Measurements from ENCODE around the gene WDR43. TPM values are rescaled to one million over a fixed set of nuclear protein-coding genes. Genes with fewer than 3 reads are reported as not detected.

The WDR43 gene
- total and polyA plus RNA-seq, 7 donors, result 8.4 to 45.3 (median 24.9) TPM

GRCh38 chr2:28979576-28980366, 85.3 kb downstream of the WDR43 start:
- DNase-seq, result peak; percentile 66
- Histone ChIP-seq H3K36me3 (no peaks in the 10 kb centered on the region), H3K9me3 (no peaks in the 10 kb centered on the region), H3K4me1 (peaks cover 0 to 55% (median 41%) of the 10 kb centered on the region in 4 donors), H3K27ac (peak overlapping the region; percentile 71 to 83 (median 76)), H3K27me3 (no peaks in the 10 kb centered on the region), H3K4me3 (no peak overlapping the region)
- 71 to 81% methylated on average over 13 of the region's 13 CpGs for WGBS, 2 donors
- intact Hi-C loops (cut with DNase I), result loop anchor here (2.0 kb wide), 1 partner anchor 137 kb away; no protein-coding TSS in a partner anchor
- TF ChIP-seq EP300 (IDR thresholded peaks at IDR 0.05) (no peak), POLR2AphosphoS5 (IDR thresholded peaks at IDR 0.05) (no peak), POLR2A (IDR thresholded peaks at IDR 0.05) (no peak), CTCF (IDR thresholded peaks at IDR 0.05) (no peak)

- peaks cover 0 to 55% (median 41%) of the 10 kb centered on the region in 4 donors for H3K4me1 ChIP-seq
- H3K36me3 ChIP-seq, result no peaks in the 10 kb centered on the region
- H3K4me3 ChIP-seq, result no peak overlapping the region
- intact Hi-C loops (cut with DNase I), result loop anchor here (2.0 kb wide), 1 partner anchor 136 kb away; no protein-coding TSS in a partner anchor
- H3K27me3 ChIP-seq, result no peaks in the 10 kb centered on the region
- H3K27ac ChIP-seq, result peak overlapping the region; percentile 71 to 83 (median 76)
- TF ChIP-seq POLR2A (IDR thresholded peaks at IDR 0.05), result no peak
- no peak for TF ChIP-seq CTCF (IDR thresholded peaks at IDR 0.05)
- TF ChIP-seq EP300 (IDR thresholded peaks at IDR 0.05), result no peak
- TF ChIP-seq POLR2AphosphoS5 (IDR thresholded peaks at IDR 0.05), result no peak
- 58 to 90% methylated on average over 3 of the region's 3 CpGs for WGBS, 2 donors
- DNase-seq, result no peak
- no peaks in the 10 kb centered on the region for H3K9me3 ChIP-seq
Measured at GRCh38 chr2:28980368-28981015, 86.0 kb downstream of the WDR43 start.

DNA sequence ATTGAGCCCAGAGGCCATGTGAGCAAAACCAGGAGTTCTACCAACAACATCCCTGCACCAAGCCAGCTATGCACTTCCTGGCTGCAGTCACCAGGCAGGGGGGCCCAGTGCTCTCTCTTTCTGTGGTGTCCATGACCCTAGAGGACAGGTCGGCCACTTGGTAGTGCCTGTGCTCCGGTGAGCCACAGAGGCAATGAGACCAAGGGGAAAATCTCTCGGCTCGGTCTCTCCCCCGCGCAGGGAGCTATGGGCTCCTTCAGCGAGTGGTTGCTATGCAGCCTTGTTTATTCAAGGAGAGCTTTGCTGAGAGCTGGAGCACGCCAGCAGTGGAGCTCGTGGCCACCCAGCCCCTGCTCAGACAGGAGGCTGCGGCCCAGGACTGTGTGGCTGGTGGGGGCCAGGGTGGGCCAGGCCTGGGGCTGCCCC, 86.6 kb downstream of the WDR43 start, which contains the start of gene TOGARAM2:
Gene TOGARAM2, plus strand, starts transcription at position 283 of the 426 bp plus-strand sequence. CDS start 13,537 bp downstream, outside the sequence.
- Histone ChIP-seq H3K4me3 (no peak within 1 kb of the TSS), H3K27me3 (no peaks in the 10 kb centered on the region)
- intact Hi-C loops (cut with DNase I), result loop anchor here (2.0 kb wide), 1 partner anchor 136 kb away; no protein-coding TSS in a partner anchor

DNA sequence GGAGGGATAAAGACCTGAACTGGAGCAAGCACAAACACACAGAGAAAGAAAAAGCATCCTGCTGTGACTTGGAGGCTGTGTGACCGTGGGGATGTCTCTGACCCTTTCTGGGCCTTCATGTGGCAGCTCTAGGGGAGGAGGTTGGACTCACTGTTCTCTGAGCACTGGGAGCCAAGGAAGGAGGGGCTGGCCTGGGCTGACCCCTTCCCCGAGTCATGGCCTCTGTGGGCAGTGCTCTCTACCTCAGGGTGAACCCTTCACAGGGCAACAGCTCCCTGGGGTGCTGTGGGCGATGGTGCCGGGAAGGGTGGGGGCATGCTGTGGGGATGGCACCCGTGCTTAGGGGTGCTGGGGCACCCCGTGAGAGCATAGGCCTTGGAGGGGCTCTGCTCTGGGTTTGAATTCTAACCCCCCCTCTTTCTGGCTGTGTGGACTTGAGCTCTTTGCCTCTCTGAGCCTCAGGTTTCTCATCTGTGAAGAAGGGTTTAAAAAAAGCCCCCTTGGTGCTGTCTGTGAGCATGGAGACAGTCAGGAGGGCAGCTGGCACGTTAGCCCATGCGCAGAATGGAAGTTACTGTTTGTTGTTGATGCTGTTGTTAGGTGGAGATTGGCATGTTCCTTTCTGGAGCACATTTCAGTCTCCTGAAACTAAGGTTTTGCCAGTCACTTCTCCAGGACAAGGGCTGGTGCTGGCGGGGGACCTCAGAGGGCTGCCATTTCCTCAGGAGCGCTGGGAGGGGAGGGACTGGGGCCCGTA, 87.3 kb downstream of the WDR43 start:
- intact Hi-C loops (cut with DNase I), result loop anchor here (2.0 kb wide), 1 partner anchor 135 kb away; no protein-coding TSS in a partner anchor
- no peak for TF ChIP-seq EP300 (IDR thresholded peaks at IDR 0.05)
- Histone ChIP-seq H3K9me3 (no peaks in the 10 kb centered on the region), H3K4me3 (no peak overlapping the region), H3K36me3 (no peaks in the 10 kb centered on the region), H3K27me3 (no peaks in the 10 kb centered on the region), H3K27ac (peak overlapping the region; percentile 71 to 83 (median 76)), H3K4me1 (peaks cover 0 to 58% (median 41%) of the 10 kb centered on the region in 4 donors)
- WGBS, 2 donors, result 79 to 87% methylated on average over 11 of the region's 11 CpGs
- peak; percentile 61 for DNase-seq

More for the DNA sequence above, 86.6 kb downstream of the WDR43 start, which contains the start of gene TOGARAM2:
- 60 to 61% methylated on average over 10 of the region's 10 CpGs for WGBS, 2 donors
- DNase-seq, result peak; percentile 82
- Histone ChIP-seq H3K27ac (peak within 1 kb of the TSS; percentile 71 to 83 (median 76)), H3K9me3 (no peaks in the 10 kb centered on the region), H3K4me1 (peaks cover 0 to 55% (median 41%) of the 10 kb centered on the region in 4 donors), H3K36me3 (no peaks in the 10 kb centered on the region)
- TF ChIP-seq POLR2A (IDR thresholded peaks at IDR 0.05) (no peak), EP300 (IDR thresholded peaks at IDR 0.05) (no peak), POLR2AphosphoS5 (IDR thresholded peaks at IDR 0.05) (peak in 3 of 4 donors; percentile 37 to 57 (median 57))

- Histone ChIP-seq H3K27me3 (no peaks in the 10 kb centered on the region), H3K4me1 (peaks cover 0 to 58% (median 41%) of the 10 kb centered on the region in 4 donors), H3K36me3 (no peaks in the 10 kb centered on the region), H3K4me3 (no peak overlapping the region), H3K27ac (peak overlapping the region; percentile 71 to 83 (median 76)), H3K9me3 (no peaks in the 10 kb centered on the region)
- 82 to 87% methylated on average over 8 of the region's 8 CpGs for WGBS, 2 donors
- DNase-seq, result no peak
- intact Hi-C loops (cut with DNase I), result no loop called here
- TF ChIP-seq CTCF (IDR thresholded peaks at IDR 0.05) (no peak), POLR2AphosphoS5 (IDR thresholded peaks at IDR 0.05) (no peak), EP300 (IDR thresholded peaks at IDR 0.05) (no peak)
Measured at GRCh38 chr2:28982381-28982950, 88.0 kb downstream of the WDR43 start.

All from sigmoid colon (tissue), 7 donors.